Measurements from ENCODE around the gene BCOR. TPM values are rescaled to one million over a fixed set of nuclear protein-coding genes. Genes with fewer than 3 reads are reported as not detected.

BCOR gene
- total and polyA plus RNA-seq, 2 of the 8 experiments (the other 6 are each of a cell fraction or from before 2014, with no cell fraction given), result 25.0 to 50.8 TPM

DNA sequence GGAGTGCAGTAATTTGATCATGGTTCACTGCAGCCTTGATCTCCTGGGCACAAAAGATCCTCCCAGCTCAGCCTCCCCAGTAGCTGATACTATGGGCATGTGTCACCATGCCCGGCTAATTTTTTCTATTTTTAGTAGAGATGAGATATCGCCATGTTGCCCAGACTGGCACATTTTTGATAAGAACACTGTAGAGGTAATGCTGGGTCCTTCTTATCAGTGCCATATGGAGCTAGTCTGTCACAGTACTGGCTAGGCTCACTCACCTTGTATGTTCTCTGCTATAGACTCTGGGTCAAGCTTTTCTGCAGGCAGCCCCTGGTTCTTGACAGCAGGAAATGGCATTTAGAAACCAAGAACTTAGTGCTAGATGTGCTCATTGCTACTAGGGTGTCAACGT is 53.9 kb downstream of the BCOR start:
- Histone ChIP-seq H2BK5ac (ENCODE audit: low read depth, low read length) (no peak overlapping the region), H3K36me3 (ENCODE audit: control insufficient read depth in 2 of 4, insufficient read depth in 4 of 4, low read length in 3 of 4) (peaks cover 0 to 15% (median 4%) of the 10 kb centered on the region in 4 experiments; a peak in 5 of 8 replicates), H3K4me3 (ENCODE audit: extremely low read depth in 1 of 4, insufficient read depth in 2 of 4, low read depth in 3 of 4, low read length in 4 of 4) (no peak overlapping the region), H3K27me3 (replicated peaks in 1 of 4; ENCODE audit: control insufficient read depth in 3 of 4, extremely low read depth in 1 of 4, insufficient read depth in 3 of 4, low read length in 3 of 4) (no peaks in the 10 kb centered on the region), H3K4me1 (replicated peaks in 1 of 4; ENCODE audit: control insufficient read depth in 3 of 4, insufficient read depth in 4 of 4, low read length in 3 of 4) (no peaks in the 10 kb centered on the region), H3K79me2 (ENCODE audit: control insufficient read depth in 1 of 2, insufficient read depth in 2 of 2, low read length in 2 of 2) (no peaks in the 10 kb centered on the region), H3K23me2 (ENCODE audit: low read depth, low read length) (no peaks in the 10 kb centered on the region), H3K56ac (replicated peaks; ENCODE audit: insufficient read length, low read depth, low read length) (no peak overlapping the region), H2AFZ (ENCODE audit: low read length) (no peak overlapping the region), H3K79me1 (ENCODE audit: low read depth, low read length) (no peaks in the 10 kb centered on the region), H4K20me1 (replicated peaks in 1 of 2; ENCODE audit: control insufficient read depth in 1 of 2, insufficient read depth in 2 of 2, low read length in 2 of 2) (no peaks in the 10 kb centered on the region), H4K8ac (ENCODE audit: extremely low read depth, insufficient read depth, low read length) (no peak overlapping the region), H2BK15ac (ENCODE audit: low read length) (no peak overlapping the region), H4K91ac (replicated peaks; ENCODE audit: insufficient read length, low read length) (no peak overlapping the region), H3K18ac (ENCODE audit: extremely low read depth, low read length) (no peak overlapping the region), H3K4ac (replicated peaks; ENCODE audit: insufficient read length, low read depth, low read length) (no peak overlapping the region), H3K4me2 (ENCODE audit: insufficient read depth in 1 of 2, low read depth in 2 of 2, low read length in 2 of 2) (no peak overlapping the region), H3K23ac (ENCODE audit: insufficient read length) (no peak overlapping the region), H3K14ac (ENCODE audit: insufficient read length) (no peak overlapping the region), H3K9me3 (ENCODE audit: insufficient read depth in 2 of 2, low read depth in 1 of 2, low read length in 1 of 2) (peaks cover 3 to 5% of the 10 kb centered on the region in 2 experiments; a peak in 1 of 4 replicates), H2BK20ac (ENCODE audit: low read length) (no peak overlapping the region), H3K27ac (ENCODE audit: low read depth, low read length) (no peak overlapping the region), H3K9ac (replicated peaks in 1 of 4; ENCODE audit: extremely low read depth in 1 of 4, low read depth in 3 of 4, low read length in 3 of 4) (no peak overlapping the region), H2AK5ac (ENCODE audit: low read depth, low read length) (no peak overlapping the region), H2BK120ac (replicated peaks; ENCODE audit: low read depth, low read length) (no peak overlapping the region), H2BK12ac (ENCODE audit: low read depth, low read length) (no peak overlapping the region), H4K5ac (ENCODE audit: insufficient read length, low read depth, low read length) (no peak overlapping the region)
- 93% methylated on average over 3 of the region's 3 CpGs; no CpG with 5 or more reads in 1 of the 2 experiments for WGBS, 2 experiments (ENCODE audit: extremely low coverage in 1 of 2, insufficient coverage in 1 of 2, insufficient read length in 1 of 2, insufficient replicate concordance in 2 of 2, low coverage in 1 of 2, low lambda C conversion rate in 2 of 2, missing lambda C conversion rate in 1 of 2)
- DNase-seq (ENCODE audit: low read depth in 1 of 2, low spot score in 2 of 2) (no peak), FAIRE-seq (no peak)
- CTCF ChIA-PET (ENCODE audit: partially characterized antibody), result interaction anchor here (0.7 kb wide), 1 partner anchor 278 kb away, joined by 3 read pairs; no protein-coding TSS in a partner anchor
- TF ChIP-seq KDM1A (IDR thresholded peaks at IDR 0.05; ENCODE audit: borderline replicate concordance, low read length) (no peak), HDAC6 (IDR thresholded peaks at IDR 0.05; ENCODE audit: low read depth, low read length) (no peak), NANOG (IDR thresholded peaks at IDR 0.05; ENCODE audit: insufficient read depth, low read depth, low read length, poor library complexity, severe bottlenecking) (no peak), TBP (IDR thresholded peaks at IDR 0.05; ENCODE audit: low read depth, low read length) (no peak), SIN3A (conservative IDR thresholded peaks at IDR 0.05 in 1 of 2, IDR thresholded peaks at IDR 0.05 in 1 of 2; ENCODE audit: low read depth in 1 of 2, low read length in 2 of 2) (no peak)
- POLR2A ChIA-PET (ENCODE audit: partially characterized antibody), result no interaction called here

All from H1 (cell line).